Middle frontal gyrus (tissue), 1 donor: Measurements from ENCODE around the gene DLGAP1.
"Not testable (repeated sequence)": the region's sequence is repeated elsewhere in the genome, so short reads cannot be mapped to it uniquely, and the experiment has no call there.

ENCODE experiments used
- DNase-seq: peaks from one replicate; pipeline ENCODE4 v3.0.0-alpha.2; 2015; ENCODE audit warnings: low spot score; ENCODE audit errors: extremely low spot score

Gene DLGAP1

GRCh38 chr18:3481696-3482210, 973.4 kb downstream of the DLGAP1 start:
- DNase-seq, result no peak

GRCh38 chr18:3480827-3481573, 974.1 kb downstream of the DLGAP1 start:
- DNase-seq, result no peak

GRCh38 chr18:3479978-3480509, 975.1 kb downstream of the DLGAP1 start:
- no peak for DNase-seq

GRCh38 chr18:3478262-3478978, 976.7 kb downstream of the DLGAP1 start:
- DNase-seq, result no peak

- no peak for DNase-seq
Measured at GRCh38 chr18:3472681-3473544, 982.2 kb downstream of the DLGAP1 start.

GRCh38 chr18:3472121-3472520, 983.0 kb downstream of the DLGAP1 start:
- DNase-seq, result not testable (repeated sequence)

GRCh38 chr18:3471141-3471648, 983.9 kb downstream of the DLGAP1 start:
- DNase-seq, result no peak

GRCh38 chr18:3468833-3469232, 986.3 kb downstream of the DLGAP1 start:
- DNase-seq, result no peak

DNA sequence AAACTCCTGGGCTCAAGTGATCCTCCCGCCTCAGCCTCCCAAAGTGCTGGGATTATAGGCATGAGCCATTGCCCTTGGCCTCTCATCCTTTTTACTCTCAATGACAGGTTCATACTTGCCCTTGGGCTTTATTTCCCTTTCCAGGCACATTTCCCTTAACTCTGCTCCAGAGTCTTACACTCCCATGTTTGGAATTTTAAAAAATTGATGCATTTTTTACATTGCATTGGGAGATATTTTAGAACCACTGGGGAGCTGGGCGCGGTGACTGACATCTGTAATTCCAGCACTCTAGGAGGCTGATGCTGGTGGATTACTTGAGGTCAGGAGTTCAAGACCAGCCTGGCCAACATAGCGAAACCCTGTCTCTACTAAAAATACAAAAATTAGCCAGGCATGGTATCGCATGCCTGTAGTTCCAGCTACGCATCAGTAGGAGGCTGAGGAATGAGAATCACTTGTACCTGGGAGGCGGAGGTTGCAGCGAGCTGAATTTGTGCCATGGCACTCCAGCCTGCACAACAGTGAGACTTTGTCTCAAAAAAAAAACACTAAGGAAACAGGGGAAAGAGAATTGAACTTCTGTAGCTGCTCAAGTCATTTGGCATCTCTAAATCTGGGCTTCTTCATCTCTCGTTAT, 986.9 kb downstream of the DLGAP1 start:
- DNase-seq, result no peak

DNA sequence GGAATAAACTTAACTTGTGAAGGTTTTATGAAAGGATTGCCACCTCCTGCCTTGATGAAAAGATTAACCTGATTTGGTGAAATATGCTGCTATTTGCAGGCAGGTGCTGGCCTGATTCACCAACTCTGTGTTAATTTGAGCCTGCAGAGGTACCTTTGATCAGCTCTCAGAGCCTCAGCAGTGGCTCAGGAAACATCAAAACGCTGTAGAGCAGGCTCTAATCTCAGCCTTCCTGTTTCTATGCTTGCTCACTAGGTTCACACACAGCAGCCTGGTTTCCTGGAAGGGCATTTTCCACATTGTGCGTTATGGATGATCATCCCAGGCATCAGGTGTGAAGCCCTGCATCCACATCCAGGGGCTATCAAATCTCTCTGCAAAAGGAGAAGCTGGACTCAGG, 988.2 kb downstream of the DLGAP1 start:
- DNase-seq, result no peak

DNA sequence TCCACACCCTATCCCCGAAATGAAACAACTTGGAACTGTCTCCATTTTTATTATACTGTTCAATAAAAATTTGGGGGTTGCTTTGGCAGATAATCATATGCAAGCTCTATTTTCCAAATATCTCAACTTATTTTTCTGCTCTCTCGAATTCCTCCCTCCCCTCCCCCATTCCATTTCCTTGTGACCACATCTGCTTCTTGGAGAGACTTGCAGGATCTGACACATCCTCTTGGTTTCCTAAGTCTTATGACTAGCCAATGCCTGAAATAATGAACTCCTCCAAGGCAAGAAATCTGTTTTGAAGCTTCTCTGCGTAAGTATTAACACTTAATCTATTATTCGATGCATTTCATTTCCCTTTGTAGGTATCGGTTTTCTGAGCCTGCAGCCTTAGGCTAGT, 989.1 kb downstream of the DLGAP1 start:
- no peak for DNase-seq

GRCh38 chr18:3463051-3463450, 992.1 kb downstream of the DLGAP1 start:
- DNase-seq, result no peak

DNA sequence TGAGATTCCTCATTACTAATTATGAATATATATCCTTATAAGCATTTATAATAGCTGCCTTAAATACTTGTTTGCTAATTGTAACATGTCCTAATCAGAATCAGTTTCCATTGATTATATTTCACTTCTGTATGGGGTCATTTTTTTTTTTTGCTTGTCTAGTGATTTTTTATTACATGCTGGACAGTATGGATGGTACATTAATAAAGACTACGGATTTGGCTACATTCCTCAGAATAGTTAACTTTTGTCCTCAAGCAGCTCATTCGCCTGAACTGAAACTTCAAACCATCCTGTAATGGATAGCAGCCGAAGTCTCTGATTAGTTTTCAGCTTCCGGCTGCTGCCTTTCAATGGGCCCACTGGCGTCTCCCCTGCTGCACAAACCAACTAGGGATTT, 993.4 kb downstream of the DLGAP1 start:
- DNase-seq, result no peak

- DNase-seq, result no peak
Measured at GRCh38 chr18:3460823-3461398, 994.2 kb downstream of the DLGAP1 start.

- DNase-seq, result no peak
Measured at GRCh38 chr18:3458952-3459853, 995.9 kb downstream of the DLGAP1 start.

DNA sequence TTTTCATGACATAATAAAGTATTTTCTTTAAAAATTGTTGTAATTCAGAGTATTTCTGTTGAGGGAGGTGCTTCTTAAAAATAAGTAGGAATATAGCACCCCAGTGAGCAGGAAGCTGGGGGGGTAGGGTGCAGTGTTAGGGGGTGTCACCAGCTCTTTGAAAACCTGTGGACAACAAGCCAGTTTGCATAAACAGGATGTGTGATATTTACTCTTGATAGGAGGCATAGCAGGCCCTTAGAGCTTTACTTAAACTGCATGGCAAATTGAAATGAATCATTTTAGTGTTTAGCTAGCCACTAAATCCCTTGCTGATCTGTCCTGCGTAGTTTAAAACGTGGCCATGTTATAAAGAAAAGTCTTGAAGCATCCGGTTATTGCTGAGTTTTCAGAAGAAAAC, 996.7 kb downstream of the DLGAP1 start:
- DNase-seq, result no peak

GRCh38 chr18:3457261-3457724, 997.8 kb downstream of the DLGAP1 start:
- no peak for DNase-seq

DNA sequence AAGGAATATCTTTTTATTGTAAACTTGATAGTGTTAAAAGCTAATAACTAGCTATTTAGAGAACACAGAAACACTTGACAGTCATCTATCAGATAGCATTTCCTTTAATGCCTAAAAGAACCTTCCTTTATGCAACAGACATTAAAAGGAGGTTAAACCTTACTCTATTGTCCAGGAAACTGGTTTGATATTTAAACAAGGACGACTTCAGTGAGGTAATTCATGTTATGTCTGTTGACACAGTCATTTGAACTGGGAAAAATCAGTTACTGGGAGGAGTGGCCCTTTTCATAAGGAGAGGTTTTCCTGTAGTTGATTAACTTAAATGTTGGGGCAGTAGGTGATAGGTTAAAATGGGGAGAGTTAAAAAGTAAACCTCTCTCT, 998.4 kb downstream of the DLGAP1 start:
- DNase-seq, result no peak
